Natural killer cell (primary cell): ENCODE results near the gene MARK3. TPM values are rescaled to one million over a fixed set of nuclear protein-coding genes. Genes with fewer than 3 reads are reported as not detected.

Experiments used
- ATAC-seq, 3 donors: fragments of 150-1000 bp in 2 of 3; fragments of 200-7000 bp in 1 of 3; cut with Tn5 transposase; 1 replicate in 1 of 3; 2 replicates in 2 of 3; pipeline ENCODE4 v1.10.0; 2021; ENCODE audit warnings: mild to moderate bottlenecking in 2 of 3, moderate library complexity in 2 of 3
- DNase-seq, 2 donors: peaks; one replicate each; pipeline versions ENCODE4 v3.0.0 to v3.0.0-alpha.2; 2013 to 2021; ENCODE audit warnings: mixed read lengths in 1 of 2
- H3K27ac ChIP-seq: one replicate; pipeline ENCODE4 v1.5.1; 2013; ENCODE audit warnings: mild to moderate bottlenecking, low read length
- H3K27me3 ChIP-seq: one replicate; pipeline ENCODE4 v1.6.1; 2013; ENCODE audit warnings: low read length; ENCODE audit not compliant: control insufficient read depth, insufficient read depth
- H3K36me3 ChIP-seq: one replicate; pipeline ENCODE4 v1.6.1; 2013; ENCODE audit warnings: low read length; ENCODE audit not compliant: control insufficient read depth, insufficient read depth
- H3K4me1 ChIP-seq: one replicate; pipeline ENCODE4 v1.6.1; 2013; ENCODE audit warnings: low read length; ENCODE audit not compliant: control insufficient read depth, insufficient read depth
- H3K4me3 ChIP-seq: one replicate; pipeline ENCODE4 v1.5.1; 2013; ENCODE audit warnings: low read length
- H3K9me3 ChIP-seq: one replicate; pipeline ENCODE4 v1.6.1; 2013; ENCODE audit warnings: low read length; ENCODE audit not compliant: control insufficient read depth, insufficient read depth
- H3K27ac Mint-ChIP-seq, 2 donors: one replicate each; pipeline ENCODE4 v1.8.0; 2022; ENCODE audit warnings: mild to moderate bottlenecking in 2 of 2, mixed read lengths in 2 of 2, moderate library complexity in 1 of 2
- H3K27me3 Mint-ChIP-seq, 2 donors: one replicate each; pipeline ENCODE4 v1.8.0; 2022; ENCODE audit warnings: low read depth in 2 of 2, mixed read lengths in 2 of 2
- H3K36me3 Mint-ChIP-seq: one replicate; pipeline ENCODE4 v1.8.0; 2022; ENCODE audit warnings: mixed read lengths
- H3K4me1 Mint-ChIP-seq, 2 donors: one replicate each; pipeline ENCODE4 v1.8.0; 2022; ENCODE audit warnings: mixed read lengths in 2 of 2
- H3K4me3 Mint-ChIP-seq: one replicate; pipeline ENCODE4 v1.8.0; 2022; ENCODE audit warnings: mild to moderate bottlenecking, moderate library complexity, mixed read lengths
- H3K9me3 Mint-ChIP-seq, 2 donors: one replicate each; pipeline ENCODE4 v1.8.0; 2022; ENCODE audit warnings: mixed read lengths in 2 of 2
- WGBS: methylation state at CpG from one replicate; pipeline ENCODE4 v1.1.7; 2013; ENCODE audit warnings: missing lambda C conversion rate; ENCODE audit not compliant: insufficient coverage; 5-methylcytosine and 5-hydroxymethylcytosine counted together
- intact Hi-C: fragments of 100-400 bp; cut with micrococcal nuclease; formaldehyde crosslinking; loops from one replicate; pipeline ENCODE4 v1.14.2; 2022
- total RNA-seq, 4 donors: library from RNA; stranded (reverse); fragments of 120-200 nt in 1 of 4; gene quantifications; one replicate each; pipeline versions ENCODE4 v1.2.3 to v1.2.4, GENCODE V29; 2013 to 2022
- TF ChIP-seq, protein P1 (sequence below): fragments of 200-600 bp; IDR thresholded peaks from one replicate; pipeline ENCODE4 v1.8.0; 2022; ENCODE audit warnings: antibody characterized with exemption

The MARK3 gene
- total RNA-seq, 3 donors from 2014 or later (not counting 1 experiment from before 2014, with no cell fraction given) = 138 to 167 (median 152) TPM

DNA sequence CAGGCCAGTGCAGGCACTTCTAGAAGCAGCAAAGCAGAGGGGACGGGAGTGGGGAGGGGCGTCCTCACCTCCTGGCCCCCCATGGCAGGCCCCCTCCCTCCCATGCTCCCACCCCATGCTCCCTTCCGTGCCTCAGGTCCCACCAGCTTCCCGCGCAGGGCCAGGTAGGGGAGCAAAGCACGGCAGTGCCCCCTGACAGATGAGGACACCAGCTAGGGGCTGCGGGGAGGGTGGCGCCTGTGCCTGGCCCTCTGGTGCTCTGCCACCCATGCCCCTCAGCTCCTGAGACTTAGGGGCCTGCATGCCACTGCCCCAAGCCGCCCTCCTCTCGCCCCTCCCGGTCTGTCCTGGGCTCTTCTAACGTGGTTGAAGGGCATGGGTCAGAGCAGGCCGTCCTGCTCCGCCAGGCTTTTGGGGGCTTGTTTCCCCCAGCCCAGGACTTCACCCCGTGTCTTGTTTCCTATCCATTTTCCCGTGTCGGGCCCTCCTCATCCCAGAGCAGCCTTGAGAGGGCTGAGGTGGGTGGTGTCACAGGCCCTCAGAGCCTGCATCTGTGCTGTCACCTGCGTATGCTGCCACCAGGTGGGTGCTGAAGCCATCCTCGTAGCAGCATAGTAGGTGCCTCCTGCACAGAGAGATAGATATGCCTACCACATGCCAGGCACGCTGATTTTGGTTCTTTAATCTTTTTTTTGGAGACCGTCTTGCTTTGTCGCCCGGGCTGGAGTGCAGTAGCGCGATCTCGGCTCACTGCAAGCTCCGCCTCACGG is 154.0 kb downstream of the MARK3 start:
- TF ChIP-seq, protein P1, sequence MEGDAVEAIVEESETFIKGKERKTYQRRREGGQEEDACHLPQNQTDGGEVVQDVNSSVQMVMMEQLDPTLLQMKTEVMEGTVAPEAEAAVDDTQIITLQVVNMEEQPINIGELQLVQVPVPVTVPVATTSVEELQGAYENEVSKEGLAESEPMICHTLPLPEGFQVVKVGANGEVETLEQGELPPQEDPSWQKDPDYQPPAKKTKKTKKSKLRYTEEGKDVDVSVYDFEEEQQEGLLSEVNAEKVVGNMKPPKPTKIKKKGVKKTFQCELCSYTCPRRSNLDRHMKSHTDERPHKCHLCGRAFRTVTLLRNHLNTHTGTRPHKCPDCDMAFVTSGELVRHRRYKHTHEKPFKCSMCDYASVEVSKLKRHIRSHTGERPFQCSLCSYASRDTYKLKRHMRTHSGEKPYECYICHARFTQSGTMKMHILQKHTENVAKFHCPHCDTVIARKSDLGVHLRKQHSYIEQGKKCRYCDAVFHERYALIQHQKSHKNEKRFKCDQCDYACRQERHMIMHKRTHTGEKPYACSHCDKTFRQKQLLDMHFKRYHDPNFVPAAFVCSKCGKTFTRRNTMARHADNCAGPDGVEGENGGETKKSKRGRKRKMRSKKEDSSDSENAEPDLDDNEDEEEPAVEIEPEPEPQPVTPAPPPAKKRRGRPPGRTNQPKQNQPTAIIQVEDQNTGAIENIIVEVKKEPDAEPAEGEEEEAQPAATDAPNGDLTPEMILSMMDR = no peak
- H3K27me3 Mint-ChIP-seq = peaks cover 0 to 2% of the 10 kb centered on the region in 2 donors
- H3K9me3 Mint-ChIP-seq = no peaks in the 10 kb centered on the region
- no peak for DNase-seq
- no peak overlapping the region for H3K4me3 Mint-ChIP-seq
- Histone ChIP-seq H3K27me3 (no peaks in the 10 kb centered on the region), H3K4me3 (no peak overlapping the region), H3K4me1 (no peaks in the 10 kb centered on the region), H3K27ac (no peak overlapping the region), H3K36me3 (peaks cover 2% of the 10 kb centered on the region), H3K9me3 (no peaks in the 10 kb centered on the region)
- intact Hi-C loops = no loop called here
- no peaks in the 10 kb centered on the region for H3K36me3 Mint-ChIP-seq
- no peak for ATAC-seq
- peak overlapping the region in 1 of 2 donors; percentile 33 for H3K27ac Mint-ChIP-seq
- 70% methylated on average over 28 of the region's 28 CpGs for WGBS
- peaks cover 0 to 5% of the 10 kb centered on the region in 2 donors for H3K4me1 Mint-ChIP-seq

DNA sequence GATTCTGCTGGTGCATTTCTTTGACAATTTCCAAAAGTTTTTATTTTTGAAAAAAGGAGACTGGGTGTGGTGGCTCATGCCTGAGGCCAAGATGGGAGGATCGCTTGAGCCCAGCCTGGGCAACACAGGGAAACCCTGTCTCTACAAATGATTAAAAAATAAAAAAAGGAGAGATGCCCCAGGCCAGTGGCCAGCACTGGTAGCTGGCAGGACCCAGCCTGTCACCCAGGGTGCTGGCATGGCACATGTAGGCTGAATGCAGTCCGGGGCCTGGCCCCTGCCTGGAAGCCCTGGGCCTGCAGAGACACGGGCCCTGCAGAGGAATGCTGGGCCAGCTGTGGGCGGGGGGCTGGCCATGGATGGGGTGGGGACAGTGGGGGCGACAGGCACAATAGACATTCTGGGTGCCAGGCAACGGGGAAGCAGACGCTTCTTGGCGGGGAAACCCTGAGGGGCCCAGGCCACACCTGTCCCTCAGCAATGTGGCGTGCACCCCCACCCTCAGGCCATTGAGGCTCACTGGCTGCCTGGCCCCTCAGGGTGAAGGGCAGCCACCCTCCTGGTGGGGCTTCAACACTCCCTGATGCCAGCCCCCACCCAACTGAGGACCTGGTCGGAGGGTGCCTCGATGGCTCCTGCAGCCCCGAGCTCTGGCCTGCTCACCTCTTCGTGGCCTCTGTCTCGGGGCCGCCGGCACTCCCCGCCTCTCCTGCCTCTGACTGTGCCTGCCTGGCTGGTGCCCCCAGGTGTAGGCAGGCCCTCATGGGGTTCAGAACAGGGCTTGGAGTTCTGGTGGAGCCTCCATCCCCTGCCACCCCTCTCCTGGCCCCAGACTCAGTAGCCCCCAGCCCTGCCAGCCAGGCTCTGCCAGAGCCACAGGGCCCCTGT is 155.8 kb downstream of the MARK3 start:
- Histone ChIP-seq H3K4me3 (no peak overlapping the region), H3K27ac (no peak overlapping the region), H3K36me3 (no peaks in the 10 kb centered on the region), H3K9me3 (no peaks in the 10 kb centered on the region), H3K27me3 (no peaks in the 10 kb centered on the region), H3K4me1 (no peaks in the 10 kb centered on the region)
- no peak overlapping the region for H3K4me3 Mint-ChIP-seq
- H3K36me3 Mint-ChIP-seq = no peaks in the 10 kb centered on the region
- ATAC-seq (no peak), DNase-seq (no peak)
- TF ChIP-seq, protein P1 = no peak
- peaks cover 0 to 2% of the 10 kb centered on the region in 2 donors for H3K27me3 Mint-ChIP-seq
- no peaks in the 10 kb centered on the region for H3K9me3 Mint-ChIP-seq
- H3K27ac Mint-ChIP-seq = no peak overlapping the region
- 68% methylated on average over 17 of the region's 17 CpGs for WGBS
- peaks cover 0 to 5% of the 10 kb centered on the region in 2 donors for H3K4me1 Mint-ChIP-seq
- intact Hi-C loops = no loop called here

DNA sequence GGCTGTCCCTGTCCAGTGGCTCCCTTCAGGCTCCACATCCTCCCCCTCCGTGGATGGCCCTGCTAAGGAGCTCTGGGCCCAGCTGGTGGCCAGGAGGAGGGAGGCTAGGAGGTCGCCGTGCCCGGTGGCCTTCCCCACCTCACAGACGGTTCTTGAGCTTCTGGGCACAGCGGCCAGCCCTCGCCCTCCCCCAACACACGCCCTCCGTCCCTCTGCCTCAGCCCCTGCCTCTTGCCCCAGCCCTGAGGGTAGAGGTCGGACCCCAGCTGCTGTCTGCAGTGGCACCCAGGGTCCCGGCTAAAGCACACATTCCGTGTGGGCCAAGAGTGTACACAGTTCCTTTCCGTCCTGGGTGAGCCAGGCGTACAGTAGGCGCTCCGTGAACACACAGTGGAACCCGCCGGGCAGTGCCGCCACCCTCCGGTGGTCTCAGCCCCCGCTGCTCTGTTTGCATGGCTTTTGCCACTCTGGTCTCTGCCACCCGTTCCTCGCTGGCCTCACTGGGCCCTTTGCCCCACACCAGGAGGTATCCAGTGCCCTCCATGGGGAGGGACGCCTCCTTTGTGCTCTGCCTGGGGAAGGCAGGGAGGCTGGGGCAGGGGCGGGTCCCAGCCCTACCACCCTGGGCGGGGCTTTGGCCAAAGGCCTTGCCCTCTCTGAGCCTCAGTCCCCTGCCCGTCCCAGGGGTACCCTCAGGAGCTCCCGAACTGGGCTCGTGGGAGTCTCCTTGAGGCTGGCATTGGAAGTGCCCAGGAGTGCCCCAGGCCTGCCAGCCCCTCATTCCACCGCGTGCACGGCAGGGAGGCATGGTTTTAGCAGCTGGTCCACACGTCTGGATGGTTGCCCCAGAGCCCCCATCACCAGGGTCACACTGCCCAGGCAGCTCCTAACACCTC is 156.7 kb downstream of the MARK3 start:
- TF ChIP-seq, protein P1 = no peak
- Mint-ChIP-seq H3K4me3 (no peak overlapping the region), H3K27ac (no peak overlapping the region), H3K9me3 (no peaks in the 10 kb centered on the region), H3K4me1 (peaks cover 0 to 5% of the 10 kb centered on the region in 2 donors), H3K36me3 (no peaks in the 10 kb centered on the region), H3K27me3 (peaks cover 0 to 2% of the 10 kb centered on the region in 2 donors)
- ATAC-seq (no peak), DNase-seq (no peak)
- H3K36me3 ChIP-seq = no peaks in the 10 kb centered on the region
- no peak overlapping the region for H3K27ac ChIP-seq
- peaks cover 7% of the 10 kb centered on the region for H3K4me1 ChIP-seq
- no peak overlapping the region for H3K4me3 ChIP-seq
- intact Hi-C loops = no loop called here
- no peaks in the 10 kb centered on the region for H3K9me3 ChIP-seq
- WGBS = 86% methylated on average over 33 of the region's 33 CpGs
- H3K27me3 ChIP-seq = no peaks in the 10 kb centered on the region
